ENCODE measurements around the gene ZNF474.

Gene ZNF474

DNA sequence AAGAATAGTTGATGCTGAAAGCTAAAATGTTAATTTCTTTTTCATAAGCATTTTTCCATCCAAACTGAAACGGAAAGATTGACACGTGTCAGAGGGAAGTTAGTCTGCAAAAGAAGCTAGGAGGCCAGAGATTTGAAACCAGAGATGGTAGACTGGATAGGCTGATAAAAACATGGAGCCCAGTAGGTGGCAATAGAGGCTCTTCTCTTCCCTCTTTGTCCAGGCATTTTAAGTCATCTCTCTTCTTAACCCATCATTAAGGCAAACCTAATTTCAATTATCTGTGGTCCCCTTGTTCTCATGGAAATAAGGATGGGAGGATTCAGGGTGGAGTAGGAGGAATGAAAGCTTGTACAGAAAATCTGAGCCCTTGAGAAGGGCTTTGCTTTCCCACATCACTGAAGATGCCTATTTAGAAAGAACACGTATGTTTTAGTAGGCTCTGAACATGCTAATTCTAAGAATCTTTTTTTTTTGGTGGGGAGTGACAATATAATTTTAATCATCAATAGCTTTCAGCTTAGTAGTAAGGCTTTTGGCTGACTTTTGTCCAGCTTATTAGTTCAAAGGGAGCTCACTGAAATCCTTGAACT, 66.6 kb downstream of the ZNF474 start:
- H3K4me1 ChIP-seq (ENCODE audit: control insufficient read depth in 1 of 2, insufficient read depth in 2 of 2, low read length in 2 of 2) = no peaks in the 10 kb centered on the region
- H3K4me3 ChIP-seq (ENCODE audit: low read depth in 1 of 2, low read length in 2 of 2) = no peak overlapping the region
- no peaks in the 10 kb centered on the region for H3K27me3 ChIP-seq (ENCODE audit: control insufficient read depth in 1 of 2, insufficient read depth in 2 of 2, low read length in 2 of 2)
- H3K27ac ChIP-seq (ENCODE audit: low read depth, low read length) = no peak overlapping the region
- no peaks in the 10 kb centered on the region for H3K9me3 ChIP-seq (ENCODE audit: control insufficient read depth in 1 of 2, low read length in 2 of 2)
- H3K9ac ChIP-seq (ENCODE audit: low read depth in 1 of 2, low read length in 2 of 2) = no peak overlapping the region
- H3K36me3 ChIP-seq (ENCODE audit: control insufficient read depth in 1 of 2, insufficient read depth in 2 of 2, low read length in 2 of 2) = no peaks in the 10 kb centered on the region

DNA sequence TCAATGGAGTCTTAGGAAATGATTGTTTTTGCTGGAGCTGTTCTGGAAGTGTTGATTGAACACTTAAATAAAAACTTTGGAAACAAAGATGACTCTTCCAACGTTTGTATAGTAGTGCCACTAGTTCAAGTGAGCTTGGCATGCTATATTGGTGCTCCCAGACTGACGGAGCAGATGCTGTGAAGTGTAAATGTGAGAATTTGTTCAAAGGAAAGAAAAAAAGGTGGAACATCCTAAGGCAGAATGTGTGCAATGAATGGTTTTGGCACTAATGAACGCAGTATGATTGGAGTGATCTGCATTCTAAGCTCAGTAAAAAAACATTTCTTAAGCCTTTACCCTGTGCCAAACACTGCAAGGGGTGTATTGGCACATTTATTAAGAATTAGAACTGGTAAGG, 69.8 kb downstream of the ZNF474 start:
- no peaks in the 10 kb centered on the region for H3K9me3 ChIP-seq (ENCODE audit: control insufficient read depth in 1 of 2, low read length in 2 of 2)
- no peak overlapping the region for H3K4me3 ChIP-seq (ENCODE audit: low read depth in 1 of 2, low read length in 2 of 2)
- no peaks in the 10 kb centered on the region for H3K4me1 ChIP-seq (ENCODE audit: control insufficient read depth in 1 of 2, insufficient read depth in 2 of 2, low read length in 2 of 2)
- H3K36me3 ChIP-seq (ENCODE audit: control insufficient read depth in 1 of 2, insufficient read depth in 2 of 2, low read length in 2 of 2) = no peaks in the 10 kb centered on the region
- no peak overlapping the region for H3K27ac ChIP-seq (ENCODE audit: low read depth, low read length)
- no peaks in the 10 kb centered on the region for H3K27me3 ChIP-seq (ENCODE audit: control insufficient read depth in 1 of 2, insufficient read depth in 2 of 2, low read length in 2 of 2)
- no peak overlapping the region for H3K9ac ChIP-seq (ENCODE audit: low read depth in 1 of 2, low read length in 2 of 2)

DNA sequence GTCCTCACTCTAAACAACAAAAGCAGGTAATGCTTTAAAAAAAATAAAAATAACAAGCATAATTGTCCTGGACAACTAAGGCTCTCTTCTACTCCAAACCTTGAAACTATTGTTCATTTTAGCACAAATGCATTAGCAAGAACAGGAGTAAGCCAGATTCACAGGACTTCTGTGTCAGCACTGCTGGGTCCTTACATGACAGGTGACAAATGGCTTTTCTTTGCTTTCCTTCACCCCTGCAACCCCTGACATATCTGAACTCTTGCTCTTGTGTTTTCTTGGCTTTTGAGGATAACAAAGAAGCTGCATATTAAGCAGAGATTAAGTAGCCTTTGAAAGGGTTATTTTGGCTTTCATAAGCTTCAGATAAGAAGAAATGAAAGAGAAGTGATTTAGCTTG, 71.1 kb downstream of the ZNF474 start:
- Histone ChIP-seq H3K4me3 (ENCODE audit: low read depth in 1 of 2, low read length in 2 of 2) (no peak overlapping the region), H3K9ac (ENCODE audit: low read depth in 1 of 2, low read length in 2 of 2) (no peak overlapping the region), H3K36me3 (ENCODE audit: control insufficient read depth in 1 of 2, insufficient read depth in 2 of 2, low read length in 2 of 2) (no peaks in the 10 kb centered on the region), H3K9me3 (ENCODE audit: control insufficient read depth in 1 of 2, low read length in 2 of 2) (no peaks in the 10 kb centered on the region), H3K27me3 (ENCODE audit: control insufficient read depth in 1 of 2, insufficient read depth in 2 of 2, low read length in 2 of 2) (no peaks in the 10 kb centered on the region), H3K27ac (ENCODE audit: low read depth, low read length) (no peak overlapping the region), H3K4me1 (ENCODE audit: control insufficient read depth in 1 of 2, insufficient read depth in 2 of 2, low read length in 2 of 2) (no peaks in the 10 kb centered on the region)

DNA sequence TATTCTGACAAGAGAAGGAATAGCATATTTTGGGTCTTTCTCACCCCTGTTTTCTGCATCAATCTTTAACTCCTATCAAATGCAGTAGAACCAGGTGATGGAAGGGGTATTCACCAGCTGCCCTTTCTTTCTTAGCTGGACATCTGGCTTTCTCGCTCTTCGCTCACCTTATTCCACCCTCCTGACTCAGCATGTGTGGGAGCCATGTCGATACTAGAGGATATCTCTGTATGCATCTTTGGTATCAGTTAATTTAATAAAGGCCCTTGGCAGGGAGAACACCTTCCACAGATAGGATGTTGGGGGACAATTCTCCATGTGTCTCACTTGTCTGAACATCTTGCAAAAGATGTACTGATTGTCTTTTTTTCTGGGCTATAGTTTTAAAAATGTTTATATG, 71.5 kb downstream of the ZNF474 start:
- Histone ChIP-seq H3K9ac (ENCODE audit: low read depth in 1 of 2, low read length in 2 of 2) (no peak overlapping the region), H3K36me3 (ENCODE audit: control insufficient read depth in 1 of 2, insufficient read depth in 2 of 2, low read length in 2 of 2) (no peaks in the 10 kb centered on the region), H3K27ac (ENCODE audit: low read depth, low read length) (no peak overlapping the region), H3K9me3 (ENCODE audit: control insufficient read depth in 1 of 2, low read length in 2 of 2) (no peaks in the 10 kb centered on the region), H3K27me3 (ENCODE audit: control insufficient read depth in 1 of 2, insufficient read depth in 2 of 2, low read length in 2 of 2) (no peaks in the 10 kb centered on the region), H3K4me1 (ENCODE audit: control insufficient read depth in 1 of 2, insufficient read depth in 2 of 2, low read length in 2 of 2) (no peaks in the 10 kb centered on the region), H3K4me3 (ENCODE audit: low read depth in 1 of 2, low read length in 2 of 2) (no peak overlapping the region)

DNA sequence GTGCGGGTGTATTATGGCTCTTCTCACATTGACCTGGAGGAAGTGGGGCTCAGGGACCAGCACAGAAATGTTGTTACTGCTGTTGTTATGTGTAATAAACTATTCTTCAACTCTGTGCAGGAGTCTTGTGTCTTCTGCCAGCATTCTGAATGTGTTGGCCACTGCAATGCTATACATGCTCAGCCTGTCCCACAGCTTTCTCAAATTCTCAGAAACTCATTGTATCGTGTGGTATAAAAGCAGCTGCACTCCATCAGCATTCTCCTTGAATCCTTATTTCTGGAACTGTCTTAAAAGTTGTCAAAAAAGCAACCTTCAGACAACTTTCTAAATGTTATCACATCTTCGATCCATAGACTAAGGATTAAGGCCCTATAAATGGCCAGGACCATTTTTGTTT, 72.0 kb downstream of the ZNF474 start:
- H3K9me3 ChIP-seq (ENCODE audit: control insufficient read depth in 1 of 2, low read length in 2 of 2) = no peaks in the 10 kb centered on the region
- no peaks in the 10 kb centered on the region for H3K27me3 ChIP-seq (ENCODE audit: control insufficient read depth in 1 of 2, insufficient read depth in 2 of 2, low read length in 2 of 2)
- H3K4me1 ChIP-seq (ENCODE audit: control insufficient read depth in 1 of 2, insufficient read depth in 2 of 2, low read length in 2 of 2) = no peaks in the 10 kb centered on the region
- H3K27ac ChIP-seq (ENCODE audit: low read depth, low read length) = no peak overlapping the region
- H3K4me3 ChIP-seq (ENCODE audit: low read depth in 1 of 2, low read length in 2 of 2) = no peak overlapping the region
- H3K36me3 ChIP-seq (ENCODE audit: control insufficient read depth in 1 of 2, insufficient read depth in 2 of 2, low read length in 2 of 2) = no peaks in the 10 kb centered on the region
- H3K9ac ChIP-seq (ENCODE audit: low read depth in 1 of 2, low read length in 2 of 2) = no peak overlapping the region

DNA sequence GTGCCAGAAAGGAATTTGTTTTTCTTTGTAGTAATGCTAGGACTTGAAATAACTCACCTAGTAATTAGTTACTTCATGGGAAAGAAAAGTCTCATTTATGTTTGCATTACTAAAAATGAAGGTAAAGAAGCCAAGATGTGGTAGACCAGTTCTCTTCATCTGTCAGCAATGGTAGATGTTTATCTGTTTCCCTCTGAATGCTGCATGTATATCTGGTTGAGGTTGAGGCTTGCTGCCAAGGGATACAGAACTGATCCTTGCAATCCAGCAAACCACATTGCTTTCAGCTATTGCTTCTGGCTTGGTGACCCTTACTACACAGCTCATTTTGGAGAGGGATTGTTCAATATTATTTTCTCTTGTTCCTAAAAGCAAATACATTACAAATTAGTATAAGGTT, 73.6 kb downstream of the ZNF474 start:
- Histone ChIP-seq H3K4me3 (ENCODE audit: low read depth in 1 of 2, low read length in 2 of 2) (no peak overlapping the region), H3K27ac (ENCODE audit: low read depth, low read length) (no peak overlapping the region), H3K9me3 (ENCODE audit: control insufficient read depth in 1 of 2, low read length in 2 of 2) (no peaks in the 10 kb centered on the region), H3K9ac (ENCODE audit: low read depth in 1 of 2, low read length in 2 of 2) (no peak overlapping the region), H3K4me1 (ENCODE audit: control insufficient read depth in 1 of 2, insufficient read depth in 2 of 2, low read length in 2 of 2) (no peaks in the 10 kb centered on the region), H3K27me3 (ENCODE audit: control insufficient read depth in 1 of 2, insufficient read depth in 2 of 2, low read length in 2 of 2) (no peaks in the 10 kb centered on the region), H3K36me3 (ENCODE audit: control insufficient read depth in 1 of 2, insufficient read depth in 2 of 2, low read length in 2 of 2) (no peaks in the 10 kb centered on the region)

Data from duodenal mucosa (tissue), 2 donors.